Liver (tissue), 9 donors: ENCODE data around the gene OR1F1. TPM values are rescaled to one million over a fixed set of nuclear protein-coding genes. Genes with fewer than 3 reads are reported as not detected.

Experiments used
- DNase-seq: peaks from one replicate; pipeline ENCODE4 v3.0.0-alpha.2; 2017; ENCODE audit warnings: low spot score
- H3K27ac ChIP-seq, 2 donors: one replicate each; pipeline ENCODE4 v1.7.0; 2013; ENCODE audit warnings: inconsistent platforms in 2 of 2, low read length in 2 of 2, control low read depth in 1 of 2, low read depth in 1 of 2, mild to moderate bottlenecking in 1 of 2
- H3K27me3 ChIP-seq, 4 donors: one replicate each; pipeline versions ENCODE4 v1.6.1 to v1.7.0; 2013; ENCODE audit warnings: low read length in 3 of 4, inconsistent platforms in 1 of 4, mild to moderate bottlenecking in 1 of 4, moderate library complexity in 1 of 4; ENCODE audit not compliant: control insufficient read depth in 4 of 4, insufficient read depth in 4 of 4
- H3K36me3 ChIP-seq, 4 donors: one replicate each; pipeline versions ENCODE4 v1.6.1 to v1.7.0; 2013; ENCODE audit warnings: low read length in 3 of 4, mild to moderate bottlenecking in 3 of 4, low read depth in 1 of 4, moderate library complexity in 1 of 4; ENCODE audit not compliant: control insufficient read depth in 4 of 4, insufficient read depth in 3 of 4
- H3K4me1 ChIP-seq, 4 donors: one replicate each; pipeline versions ENCODE4 v1.6.1 to v1.7.0; 2013; ENCODE audit warnings: low read length in 3 of 4, mild to moderate bottlenecking in 3 of 4, moderate library complexity in 1 of 4; ENCODE audit not compliant: control insufficient read depth in 4 of 4, insufficient read depth in 4 of 4
- H3K4me3 ChIP-seq, 3 donors: one replicate each; pipeline versions ENCODE4 v1.6.1 to v1.7.0; 2013; ENCODE audit warnings: low read length in 3 of 3, control low read depth in 1 of 3, low read depth in 1 of 3, mild to moderate bottlenecking in 1 of 3
- H3K9ac ChIP-seq, 2 donors: one replicate each; pipeline ENCODE4 v1.7.0; 2013; ENCODE audit warnings: low read length in 2 of 2, mild to moderate bottlenecking in 2 of 2, moderate library complexity in 2 of 2, control low read depth in 1 of 2, low read depth in 1 of 2
- H3K9me3 ChIP-seq, 4 donors: one replicate each; pipeline versions ENCODE4 v1.6.1 to v1.7.0; 2013; ENCODE audit warnings: low read length in 3 of 4; ENCODE audit not compliant: control insufficient read depth in 4 of 4
- ATF3 ChIP-seq: IDR thresholded peaks from 2 replicates; pipeline ENCODE4 v1.6.1; 2016; ENCODE audit warnings: antibody characterized with exemption
- CTCF ChIP-seq: fragments of 150-350 bp; IDR thresholded peaks from 2 replicates; pipeline ENCODE4 v1.5.1; 2017; ENCODE audit warnings: improper control_type of control experiment, low read depth, low read length; ENCODE audit not compliant: missing input control
- EGR1 ChIP-seq, 2 donors: IDR thresholded peaks; 2 replicates each; pipeline ENCODE4 v1.6.1; 2016 to 2018; ENCODE audit warnings: antibody characterized with exemption in 2 of 2, low read depth in 2 of 2
- FOXA1 ChIP-seq: IDR thresholded peaks from 2 replicates; pipeline ENCODE4 v1.6.1; 2016; ENCODE audit warnings: antibody characterized with exemption
- FOXA2 ChIP-seq: IDR thresholded peaks from 2 replicates; pipeline ENCODE4 v1.6.1; 2016; ENCODE audit warnings: antibody characterized with exemption
- GABPA ChIP-seq, 2 donors: IDR thresholded peaks in 1 of 2; conservative IDR thresholded peaks in 1 of 2; 2 replicates each; pipeline ENCODE4 v1.6.1; 2016; ENCODE audit warnings: antibody characterized with exemption in 2 of 2, mild to moderate bottlenecking in 1 of 2, moderate library complexity in 1 of 2
- HNF4A ChIP-seq, 2 donors: conservative IDR thresholded peaks; 2 replicates each; pipeline ENCODE4 v1.6.1; 2016; ENCODE audit warnings: antibody characterized with exemption in 2 of 2, mild to moderate bottlenecking in 2 of 2
- HNF4G ChIP-seq: IDR thresholded peaks from 2 replicates; pipeline ENCODE4 v1.6.1; 2016; ENCODE audit warnings: antibody characterized with exemption
- JUND ChIP-seq, 2 donors: IDR thresholded peaks; 2 replicates each; pipeline ENCODE4 v1.6.1; 2016; ENCODE audit warnings: antibody characterized with exemption in 2 of 2
- MAX ChIP-seq: IDR thresholded peaks from 2 replicates; pipeline ENCODE4 v1.6.1; 2016; ENCODE audit warnings: antibody characterized with exemption
- NR2F2 ChIP-seq: IDR thresholded peaks from 2 replicates; pipeline ENCODE4 v1.6.1; 2016; ENCODE audit warnings: antibody characterized with exemption
- RAD21 ChIP-seq, 2 donors: IDR thresholded peaks; 2 replicates each; pipeline ENCODE4 v1.6.1; 2016; ENCODE audit warnings: antibody characterized with exemption in 2 of 2, mild to moderate bottlenecking in 2 of 2
- REST ChIP-seq: IDR thresholded peaks from 2 replicates; pipeline ENCODE4 v1.6.1; 2016; ENCODE audit warnings: antibody characterized with exemption, mild to moderate bottlenecking
- RXRA ChIP-seq, 2 donors: IDR thresholded peaks; 2 replicates each; pipeline ENCODE4 v1.6.1; 2017 to 2018; ENCODE audit warnings: antibody characterized with exemption in 2 of 2, mild to moderate bottlenecking in 1 of 2
- SP1 ChIP-seq: IDR thresholded peaks from 2 replicates; pipeline ENCODE4 v1.6.1; 2018; ENCODE audit warnings: antibody characterized with exemption, mild to moderate bottlenecking
- TAF1 ChIP-seq: conservative IDR thresholded peaks from 2 replicates; pipeline ENCODE4 v1.6.1; 2016; ENCODE audit warnings: antibody characterized with exemption, mild to moderate bottlenecking
- YY1 ChIP-seq: IDR thresholded peaks from 2 replicates; pipeline ENCODE4 v1.6.1; 2016; ENCODE audit warnings: antibody characterized with exemption, mild to moderate bottlenecking
- ZBTB33 ChIP-seq: IDR thresholded peaks from 2 replicates; pipeline ENCODE4 v1.6.1; 2016; ENCODE audit warnings: antibody characterized with exemption
- WGBS: extraction: QIAGEN DNeasy Blood & Tissue Kit; methylation state at CpG from one replicate; pipeline ENCODE4 v1.1.7; 2013; 5-methylcytosine and 5-hydroxymethylcytosine counted together
- polyA plus RNA-seq, 2 donors: library from polyadenylated mRNA; stranded (reverse) in 1 of 2; unstranded in 1 of 2; fragments of 200-250 nt in 1 of 2; fragments of >200 nt in 1 of 2; fragmentation: Nextera tagmentation in 1 of 2; extraction: Ambion mirVana in 1 of 2; gene quantifications; one replicate each; pipeline versions ENCODE4 v1.2.1 to v1.2.3, GENCODE V29; 2013 to 2015
- total RNA-seq, 2 donors: library from RNA; depleted of rRNA; stranded (reverse); fragments of >200 nt; gene quantifications; one replicate each; pipeline ENCODE4 v1.2.3, GENCODE V29; 2014
- donor health status: healthy.
- donor health status: healthy.
- donor health status: healthy.
- donor health status: healthy.
- donor health status: healthy.

The OR1F1 gene
- total and polyA plus RNA-seq, 4 donors = not detected

DNA sequence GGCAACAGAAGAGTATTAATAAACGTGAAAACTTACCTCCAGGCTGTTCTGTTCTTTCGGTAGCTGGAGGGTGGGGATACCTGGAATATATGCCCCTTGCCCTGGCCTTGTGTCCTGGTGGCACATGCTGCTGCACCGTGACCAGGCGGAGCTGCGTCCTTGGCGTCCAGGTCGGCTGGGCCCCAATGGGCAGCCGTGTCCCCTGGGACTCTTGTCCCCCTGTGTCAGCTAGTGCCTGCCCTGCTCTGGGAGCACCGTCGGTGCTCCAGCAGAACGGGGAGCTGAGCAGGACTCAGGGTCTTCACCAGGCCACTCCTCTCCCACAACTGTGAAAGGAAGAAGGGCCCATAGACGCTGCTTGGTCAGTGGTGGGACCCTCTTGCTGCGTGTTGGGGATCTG lies 45.2 kb upstream of the OR1F1 start:
- H3K4me1 ChIP-seq = peaks cover 11 to 21% (median 18%) of the 10 kb centered on the region in 4 donors
- no peak overlapping the region for H3K9ac ChIP-seq
- no peak overlapping the region for H3K4me3 ChIP-seq
- H3K27ac ChIP-seq = no peak overlapping the region
- WGBS = 93% methylated on average over 13 of the region's 13 CpGs
- TF ChIP-seq FOXA1 (no peak), FOXA2 (no peak), HNF4G (no peak), ATF3 (no peak), JUND (IDR thresholded peaks at IDR 0.05) (no peak), SP1 (no peak), HNF4A (conservative IDR thresholded peaks at IDR 0.05) (no peak), EGR1 (IDR thresholded peaks at IDR 0.05; ENCODE audit: low read depth in 2 of 2) (no peak), TAF1 (no peak), ZBTB33 (no peak), NR2F2 (no peak), REST (no peak), RAD21 (IDR thresholded peaks at IDR 0.05) (no peak), CTCF (no peak), GABPA (IDR thresholded peaks at IDR 0.05 in 1 of 2, conservative IDR thresholded peaks at IDR 0.05 in 1 of 2) (no peak), MAX (no peak), RXRA (IDR thresholded peaks at IDR 0.05) (no peak), YY1 (no peak)
- H3K36me3 ChIP-seq = peaks cover 0 to 34% (median 5%) of the 10 kb centered on the region in 4 donors
- no peak for DNase-seq
- no peaks in the 10 kb centered on the region for H3K27me3 ChIP-seq
- H3K9me3 ChIP-seq = no peaks in the 10 kb centered on the region
